Epithelial cell of prostate (primary cell): ENCODE results near the gene CHST14.
A peak's percentile ranks its signal among the peaks of the same experiment; 100 is the strongest.

Source experiments
- DNase-seq: peaks from one replicate; pipeline ENCODE4 v3.0.0-alpha.2; 2011; ENCODE audit warnings: low read depth, low spot score
- H3K27ac ChIP-seq: fragments of 450-650 bp; 2 replicates; pipeline ENCODE4 v1.5.1; 2017; ENCODE audit warnings: mild to moderate bottlenecking

The CHST14 gene

GRCh38 chr15:40470423-40471104 is at the start of gene CHST14:
Gene CHST14, plus strand, starts transcription at chr15:40470984. Its CDS starts 230 bp downstream, at chr15:40471214.
- H3K27ac ChIP-seq = peak within 1 kb of the TSS; percentile 19
- no peak for DNase-seq

- no peak for DNase-seq
- H3K27ac ChIP-seq = no peak overlapping the region
Measured at GRCh38 chr15:40421246-40422157, 49.3 kb upstream of the CHST14 start.

GRCh38 chr15:40424483-40425115 is 46.2 kb upstream of the CHST14 start:
- DNase-seq = no peak
- H3K27ac ChIP-seq = no peak overlapping the region

- H3K27ac ChIP-seq = no peak overlapping the region
- DNase-seq = no peak
Measured at GRCh38 chr15:40425681-40426080, 45.1 kb upstream of the CHST14 start.

GRCh38 chr15:40427188-40427587 is 43.6 kb upstream of the CHST14 start:
- DNase-seq = no peak

DNA sequence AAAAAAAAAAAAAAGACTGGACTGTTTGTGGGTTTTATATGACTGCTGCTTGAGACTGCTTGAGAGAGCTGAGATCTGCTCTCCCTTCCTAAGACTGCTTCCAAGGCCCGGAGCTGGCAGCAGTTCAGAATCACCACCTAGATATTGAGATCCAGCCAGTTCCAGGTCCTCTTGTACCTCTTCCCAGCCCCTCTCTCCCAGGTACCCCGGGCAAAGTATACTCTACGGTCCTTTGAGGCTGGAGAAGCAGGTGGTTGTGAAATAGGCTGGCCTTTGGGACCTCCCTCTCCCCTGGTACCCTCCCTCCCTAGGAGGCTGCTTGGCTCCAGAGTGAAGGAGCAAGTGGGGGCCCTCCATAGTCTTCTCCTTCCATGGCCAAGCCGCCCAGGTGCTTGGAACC is 42.6 kb upstream of the CHST14 start:
- no peak for DNase-seq
- no peak overlapping the region for H3K27ac ChIP-seq

More at GRCh38 chr15:40427188-40427587, 43.6 kb upstream of the CHST14 start:
- no peak overlapping the region for H3K27ac ChIP-seq

DNA sequence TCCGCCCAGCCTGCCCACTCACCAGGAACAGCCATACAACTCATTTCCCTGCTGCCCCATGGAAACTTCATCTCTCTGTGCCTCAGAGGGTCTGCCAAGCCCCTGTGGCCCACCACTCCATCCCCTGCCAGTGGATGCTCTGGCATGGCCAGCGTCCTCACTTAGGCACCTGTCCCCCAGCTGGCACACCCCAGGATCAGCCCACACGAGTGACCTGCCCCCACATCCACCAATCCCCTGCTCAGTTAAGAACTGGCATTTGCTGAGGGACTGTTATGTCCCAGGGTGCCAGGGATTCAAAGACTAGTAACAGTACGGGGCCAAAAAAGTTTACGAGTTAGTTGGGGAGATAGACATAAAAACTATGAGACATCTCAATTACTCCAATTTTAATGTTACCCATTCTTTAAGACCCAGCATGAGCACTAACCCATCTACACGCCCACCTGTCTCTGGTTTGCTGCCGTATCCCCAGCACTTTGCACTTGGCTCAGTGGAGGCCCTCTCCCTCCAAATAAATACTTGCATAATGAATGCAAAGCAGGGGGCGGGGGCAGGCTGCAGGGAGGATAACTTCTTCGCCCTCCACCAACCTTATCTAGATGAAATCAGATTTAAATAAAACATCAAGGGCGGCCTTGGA is 41.6 kb upstream of the CHST14 start:
- H3K27ac ChIP-seq = no peak overlapping the region
- no peak for DNase-seq

DNA sequence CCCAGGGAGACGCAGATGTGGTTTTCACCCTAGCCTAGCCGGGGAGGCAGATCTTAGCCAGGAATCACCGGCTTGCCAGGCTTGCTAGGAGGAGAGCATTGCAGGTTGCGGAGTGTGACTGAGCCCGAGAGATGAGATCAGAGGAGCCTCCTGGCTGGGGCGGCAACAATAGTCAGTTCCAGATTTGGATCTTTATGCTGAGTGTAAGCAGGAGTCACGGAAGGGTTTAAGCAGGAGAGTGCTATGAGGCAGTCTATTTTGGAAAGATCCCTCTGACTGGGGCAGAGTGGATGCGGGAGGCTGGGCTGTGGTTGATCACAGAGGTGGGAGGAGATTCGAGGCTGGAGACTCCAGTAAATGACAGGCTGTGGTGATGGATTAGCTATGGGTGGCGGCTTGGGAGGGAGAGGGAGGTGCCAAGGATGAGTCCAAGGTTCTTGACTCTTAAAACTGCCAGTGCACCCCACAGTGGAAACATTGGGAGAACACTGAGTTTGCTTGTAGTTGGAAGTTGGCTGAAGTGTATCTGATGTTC is 40.4 kb upstream of the CHST14 start:
- DNase-seq = no peak
- H3K27ac ChIP-seq = no peak overlapping the region

- DNase-seq = no peak
- H3K27ac ChIP-seq = no peak overlapping the region
Measured at GRCh38 chr15:40435023-40435709, 35.6 kb upstream of the CHST14 start.

DNA sequence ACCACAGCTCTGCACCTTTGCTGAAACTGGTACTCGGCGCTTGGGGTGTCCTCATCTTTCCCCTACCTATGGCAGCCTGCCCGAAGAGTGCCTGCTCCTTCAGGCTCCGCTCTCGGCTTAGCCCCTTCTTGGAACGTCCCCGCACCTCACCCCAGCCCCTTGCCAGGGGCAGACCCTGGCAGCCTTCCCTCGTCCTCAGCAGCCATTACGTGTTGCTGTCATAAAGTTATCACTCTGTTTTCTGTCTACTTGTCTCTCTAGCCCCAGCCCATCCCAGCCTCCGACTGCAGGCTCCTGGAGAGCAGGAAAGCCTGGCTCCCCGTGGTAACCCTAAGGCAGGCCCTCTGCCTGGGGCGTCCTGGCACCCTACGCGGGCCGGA is 35.1 kb upstream of the CHST14 start:
- no peak for DNase-seq
- H3K27ac ChIP-seq = no peak overlapping the region

GRCh38 chr15:40436116-40436891 is 34.5 kb upstream of the CHST14 start:
- no peak overlapping the region for H3K27ac ChIP-seq
- DNase-seq = no peak

GRCh38 chr15:40436892-40437751 is 33.7 kb upstream of the CHST14 start:
- DNase-seq = no peak
- no peak overlapping the region for H3K27ac ChIP-seq

DNA sequence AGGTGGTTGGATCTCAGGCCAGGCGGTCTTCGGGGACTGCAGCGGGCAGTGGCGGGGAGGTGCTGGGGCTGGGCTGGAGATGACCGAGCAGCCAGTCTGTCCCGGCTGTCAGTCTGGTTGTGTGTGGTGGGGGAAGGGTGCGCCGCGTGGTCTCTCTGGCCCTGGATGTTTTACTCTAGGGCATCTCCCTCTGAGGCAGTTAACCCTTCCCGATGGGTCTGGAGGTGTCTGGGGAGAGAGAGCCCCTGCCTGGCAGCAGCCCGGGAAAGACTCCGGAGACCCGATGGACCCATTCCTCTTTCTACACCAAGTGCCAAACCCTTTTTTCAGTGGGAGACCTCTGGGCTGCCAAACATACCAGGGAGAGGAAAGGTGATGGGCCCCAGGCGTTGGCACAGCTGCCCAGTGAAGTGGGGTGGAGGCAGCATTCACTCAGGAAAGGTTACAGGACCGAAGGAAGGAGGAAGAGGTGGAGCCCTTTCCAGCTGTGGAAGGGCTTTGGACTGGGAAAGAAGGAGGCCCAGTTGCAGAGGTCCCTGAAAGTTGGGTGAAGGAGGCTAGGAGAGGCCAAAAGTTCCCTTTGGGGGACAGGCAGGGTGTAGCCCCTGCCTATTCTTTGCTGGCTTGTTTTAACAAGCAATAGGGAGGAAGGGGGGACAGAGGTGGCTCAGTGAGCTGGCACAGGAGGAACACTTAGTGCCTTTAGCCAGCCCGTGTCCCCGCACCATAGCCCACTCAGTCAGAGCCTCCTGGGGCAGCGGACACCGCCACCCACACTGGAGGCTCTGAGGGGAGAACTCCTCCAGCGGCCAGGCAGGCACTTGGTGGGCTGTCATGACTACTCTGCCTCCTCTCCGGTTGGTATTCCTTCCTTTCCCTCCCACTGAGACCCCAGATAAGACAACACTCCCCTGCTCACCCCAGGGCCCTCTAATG is 32.8 kb upstream of the CHST14 start:
- H3K27ac ChIP-seq = no peak overlapping the region
- DNase-seq = no peak

DNA sequence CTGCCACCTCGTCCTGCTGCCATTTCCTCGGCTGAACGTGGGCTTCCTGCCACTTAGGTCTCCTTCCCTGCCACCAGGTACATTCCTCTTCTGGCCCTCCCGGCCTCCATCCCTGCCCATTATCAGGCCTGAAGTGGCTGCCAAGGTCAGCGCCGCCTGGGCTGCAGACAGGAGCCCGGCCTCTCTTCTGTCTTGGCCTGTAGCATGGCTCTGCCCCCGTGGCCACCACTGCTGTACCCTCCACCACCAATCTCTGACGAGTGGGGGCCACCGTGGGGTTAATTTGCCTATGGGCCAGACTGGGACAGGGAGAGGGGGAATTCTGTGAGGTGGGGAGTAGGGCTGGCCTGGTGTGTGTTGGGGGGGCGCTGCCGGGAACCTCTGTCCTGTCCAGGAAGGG is 32.1 kb upstream of the CHST14 start:
- no peak for DNase-seq
- no peak overlapping the region for H3K27ac ChIP-seq

DNA sequence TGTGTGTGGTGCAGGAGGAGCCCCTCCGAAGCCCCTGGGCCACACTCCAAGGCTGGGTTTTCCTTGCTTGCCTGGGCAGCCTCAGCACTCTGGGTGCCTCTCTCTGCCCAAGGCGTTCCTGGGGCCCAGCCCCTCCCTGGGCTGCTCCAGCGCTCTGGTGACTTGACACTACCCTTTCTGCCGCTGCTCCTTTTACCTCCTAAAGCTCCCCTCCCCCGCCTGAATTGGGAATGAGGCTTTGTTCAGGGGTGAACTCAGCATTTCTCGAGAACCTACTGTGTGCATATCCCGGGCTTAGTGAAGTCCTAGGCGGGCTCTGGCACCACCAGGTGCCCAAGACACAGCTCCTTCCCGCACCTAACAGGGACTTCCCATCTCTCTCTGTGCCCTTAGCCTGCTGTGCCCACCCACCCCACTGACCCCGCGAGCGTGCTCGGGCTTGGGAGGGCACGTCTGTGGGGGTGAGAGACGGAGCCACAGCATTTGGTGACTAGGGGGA is 31.3 kb upstream of the CHST14 start:
- no peak overlapping the region for H3K27ac ChIP-seq
- no peak for DNase-seq

DNA sequence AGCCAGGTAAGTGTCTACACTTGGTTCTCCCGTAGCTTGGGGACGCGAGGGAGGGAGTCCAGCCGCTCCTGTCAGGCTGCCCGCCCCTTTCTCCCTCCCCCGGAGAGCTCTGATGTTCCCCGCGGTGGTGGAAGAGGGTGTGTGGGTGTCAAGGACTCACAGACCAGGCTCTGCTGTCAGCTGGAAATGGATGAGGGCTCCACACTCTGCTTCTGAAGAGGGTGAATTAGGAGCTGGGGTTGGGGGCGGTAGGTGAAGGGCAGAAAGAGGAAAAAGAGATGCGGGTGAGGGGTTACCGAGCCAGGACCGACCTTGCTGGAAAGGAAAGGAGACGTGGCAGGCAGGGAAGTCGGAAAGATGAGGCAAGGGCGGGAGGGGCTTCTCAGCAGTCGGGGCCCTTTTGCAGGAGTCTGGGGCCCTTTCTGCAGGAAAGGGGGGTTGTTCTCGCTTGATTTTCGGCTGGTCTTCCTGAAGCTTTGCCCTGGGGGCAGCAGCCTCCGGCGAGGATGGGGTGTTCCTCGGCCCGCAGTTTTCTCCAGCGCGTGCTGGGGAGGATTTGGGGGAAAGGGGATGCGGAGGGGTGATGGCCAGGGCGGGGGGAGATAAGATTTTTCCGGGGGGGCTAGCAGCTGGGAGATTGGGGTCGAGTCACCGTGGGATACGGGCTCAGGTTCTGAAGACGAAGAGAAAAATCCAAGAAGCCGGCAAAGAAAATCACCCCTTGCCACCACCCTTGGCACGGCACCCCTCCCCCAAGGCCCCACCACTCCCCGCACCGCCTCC is 30.6 kb upstream of the CHST14 start:
- H3K27ac ChIP-seq = no peak overlapping the region

More for the DNA sequence above, 30.6 kb upstream of the CHST14 start:
- no peak for DNase-seq
